GM23338 (cell line): ENCODE results near the gene NCAPD3. TPM values are rescaled to one million over a fixed set of nuclear protein-coding genes. Genes with fewer than 3 reads are reported as not detected.
A peak's percentile ranks its signal among the peaks of the same experiment; 100 is the strongest.

ENCODE experiments used
- ATAC-seq: fragments of 200-7000 bp; cut with Tn5 transposase; 3 replicates; pipeline ENCODE4 v1.9.1; 2020
- DNase-seq: peaks from one replicate; pipeline ENCODE4 v3.0.0-alpha.2; 2015; ENCODE audit warnings: low spot score
- H2AFZ ChIP-seq: fragments of 200-600 bp; sonication (generic); 2 replicates; pipeline ENCODE4 v1.8.0; 2016; ENCODE audit warnings: antibody characterized with exemption, mild to moderate bottlenecking, moderate library complexity
- H3F3A ChIP-seq: fragments of 200-600 bp; sonication (generic); replicated peaks from 2 replicates; pipeline ENCODE4 v1.8.0; 2017; ENCODE audit warnings: antibody characterized with exemption, mixed run types, low read depth
- H3K27ac ChIP-seq: fragments of 200-600 bp; sonication (generic); 2 replicates; pipeline ENCODE4 v1.6.1; 2016; ENCODE audit warnings: low read depth
- H3K27me3 ChIP-seq: fragments of 200-600 bp; sonication (generic); 2 replicates; pipeline ENCODE4 v1.8.0; 2016; ENCODE audit warnings: mild to moderate bottlenecking, mixed run types, moderate library complexity; ENCODE audit not compliant: insufficient read depth
- H3K36me3 ChIP-seq: fragments of 200-600 bp; sonication (generic); 2 replicates; pipeline ENCODE4 v1.8.0; 2016; ENCODE audit warnings: mild to moderate bottlenecking; ENCODE audit not compliant: insufficient read depth
- H3K4me1 ChIP-seq: fragments of 200-600 bp; sonication (generic); 2 replicates; pipeline ENCODE4 v1.8.0; 2016; ENCODE audit warnings: mild to moderate bottlenecking, moderate library complexity; ENCODE audit not compliant: insufficient read depth
- H3K4me2 ChIP-seq: fragments of 200-600 bp; sonication (generic); 2 replicates; pipeline ENCODE4 v1.7.1; 2017; ENCODE audit warnings: mixed run types
- H3K4me3 ChIP-seq: fragments of 200-600 bp; sonication (generic); 2 replicates; pipeline ENCODE4 v1.6.1; 2016; ENCODE audit warnings: mixed run types
- H3K79me2 ChIP-seq: fragments of 200-600 bp; sonication (generic); replicated peaks from 2 replicates; pipeline ENCODE4 v1.8.0; 2017; ENCODE audit warnings: mild to moderate bottlenecking; ENCODE audit not compliant: insufficient read depth
- H3K9me2 ChIP-seq: fragments of 200-600 bp; sonication (generic); 2 replicates; pipeline ENCODE4 v1.8.0; 2017; ENCODE audit not compliant: insufficient read depth
- H4K20me1 ChIP-seq: fragments of 200-600 bp; sonication (generic); replicated peaks from 2 replicates; pipeline ENCODE4 v1.8.0; 2017; ENCODE audit warnings: mild to moderate bottlenecking; ENCODE audit not compliant: insufficient read depth
- H3K27ac Mint-ChIP-seq: 2 replicates; pipeline ENCODE4 v1.8.0; 2020; ENCODE audit warnings: inconsistent platforms, mild to moderate bottlenecking, moderate library complexity, mixed read lengths
- H3K27me3 Mint-ChIP-seq: 3 replicates; pipeline ENCODE4 v1.8.0; 2022; ENCODE audit warnings: low read depth, mild to moderate bottlenecking, moderate library complexity, mixed read lengths, inconsistent platforms; ENCODE audit not compliant: insufficient read depth, poor library complexity
- H3K36me3 Mint-ChIP-seq: 3 replicates; pipeline ENCODE4 v1.8.0; 2021; ENCODE audit warnings: low read depth, mild to moderate bottlenecking, inconsistent platforms, moderate library complexity, mixed read lengths
- H3K4me1 Mint-ChIP-seq: 3 replicates; pipeline ENCODE4 v1.8.0; 2020; ENCODE audit warnings: mild to moderate bottlenecking, inconsistent platforms, mixed read lengths
- H3K4me3 Mint-ChIP-seq: 3 replicates; pipeline ENCODE4 v1.8.0; 2021; ENCODE audit warnings: moderate library complexity, mild to moderate bottlenecking, inconsistent platforms, mixed read lengths
- H3K9me3 Mint-ChIP-seq: 3 replicates; pipeline ENCODE4 v1.8.0; 2020; ENCODE audit warnings: moderate library complexity, mild to moderate bottlenecking, inconsistent platforms, mixed read lengths
- CREB1 ChIP-seq: fragments of 250-450 bp; sonication (Bioruptor Pico); IDR thresholded peaks from 2 replicates; pipeline ENCODE4 v1.5.0; 2020; ENCODE audit warnings: low read depth, mild to moderate bottlenecking, moderate library complexity
- ETS1 ChIP-seq: IDR thresholded peaks from 2 replicates; pipeline ENCODE4 v1.6.1; 2016; ENCODE audit warnings: antibody characterized with exemption
- EZH2 ChIP-seq: fragments of 200-600 bp; sonication (generic); IDR thresholded peaks from one replicate; pipeline ENCODE4 v1.8.0; 2017; ENCODE audit warnings: antibody characterized with exemption, mild to moderate bottlenecking, low read depth; ENCODE audit not compliant: unreplicated experiment
- EZH2phosphoT487 ChIP-seq: fragments of 200-600 bp; sonication (generic); IDR thresholded peaks from one replicate; pipeline ENCODE4 v1.8.1; 2018; ENCODE audit warnings: antibody characterized with exemption; ENCODE audit not compliant: unreplicated experiment
- JUNB ChIP-seq: IDR thresholded peaks from one replicate; pipeline ENCODE4 v1.6.1; 2016; ENCODE audit warnings: antibody characterized with exemption; ENCODE audit not compliant: unreplicated experiment
- NANOG ChIP-seq: IDR thresholded peaks from 2 replicates; pipeline ENCODE4 v1.6.1; 2016; ENCODE audit warnings: antibody characterized with exemption, borderline replicate concordance
- POLR2AphosphoS5 ChIP-seq: IDR thresholded peaks from 2 replicates; pipeline ENCODE4 v1.6.1; 2016; ENCODE audit warnings: antibody characterized with exemption, low read depth
- STAT1 ChIP-seq: IDR thresholded peaks from one replicate; pipeline ENCODE4 v1.6.1; 2016; ENCODE audit warnings: antibody characterized with exemption; ENCODE audit not compliant: unreplicated experiment
- ZNF114 ChIP-seq: fragments of 250-450 bp; sonication (Bioruptor Pico); IDR thresholded peaks from 2 replicates; pipeline ENCODE4 v1.5.0; 2020; ENCODE audit warnings: mild to moderate bottlenecking, moderate library complexity
- ZNF331 ChIP-seq: fragments of 250-450 bp; sonication (Bioruptor Pico); IDR thresholded peaks from 2 replicates; pipeline ENCODE4 v1.5.0; 2020; ENCODE audit warnings: low read depth, mild to moderate bottlenecking, moderate library complexity
- polyA plus RNA-seq: library from polyadenylated mRNA; unstranded; fragments of >200 nt; fragmentation: Nextera tagmentation; extraction: Ambion mirVana; gene quantifications from 2 replicates; pipeline ENCODE4 v1.2.1, GENCODE V29; 2016
- total RNA-seq: library from RNA; depleted of rRNA; stranded (reverse); fragments of >200 nt; shearing (Covaris generic); gene quantifications from 2 replicates; pipeline ENCODE4 v1.2.3, GENCODE V29; 2014
- TF ChIP-seq, protein P1 (sequence below): fragments of 250-450 bp; sonication (Bioruptor Pico); IDR thresholded peaks from 2 replicates; pipeline ENCODE4 v1.5.0; 2020; ENCODE audit warnings: mild to moderate bottlenecking, moderate library complexity
- TF ChIP-seq, protein P2 (sequence below): IDR thresholded peaks from one replicate; pipeline ENCODE4 v1.6.1; 2018; ENCODE audit warnings: antibody characterized with exemption; ENCODE audit not compliant: unreplicated experiment
- TF ChIP-seq, protein P3 (sequence below), 2 experiments: fragments of 200-600 bp in 1 of 2; sonication (generic) in 1 of 2; conservative IDR thresholded peaks; 2 replicates each; pipeline versions ENCODE4 v1.5.1 to v1.6.1; 2016 to 2017; ENCODE audit warnings: antibody characterized with exemption in 2 of 2, low read depth in 2 of 2, mild to moderate bottlenecking in 2 of 2, moderate library complexity in 1 of 2

Gene NCAPD3
- total and polyA plus RNA-seq, 2 experiments from 2014 or later, result 37.1 to 49.8 TPM

GRCh38 chr11:134125507-134125906 lies 98.3 kb downstream of the NCAPD3 start:
- DNase-seq (no peak), ATAC-seq (no peak)
- Histone ChIP-seq H2AFZ (no peak overlapping the region), H3F3A (peaks cover 7% of the 10 kb centered on the region; the same call in 1 of the 2 replicates), H3K79me2 (0 out of 2 replicates have a peak, but pooled peaks cover 6% of the 10 kb centered on the region), H3K27ac (no peak overlapping the region), H3K4me2 (peak overlapping the region; percentile 82), H3K4me1 (peaks cover 29% of the 10 kb centered on the region), H3K9me2 (no peaks in the 10 kb centered on the region), H3K36me3 (no peaks in the 10 kb centered on the region), H4K20me1 (peaks cover 8% of the 10 kb centered on the region), H3K27me3 (peaks cover 15% of the 10 kb centered on the region; the same call in 1 of the 2 replicates), H3K4me3 (peak overlapping the region; percentile 53)
- TF ChIP-seq EZH2, result no peak
- no peak for TF ChIP-seq CREB1
- TF ChIP-seq, protein P1, sequence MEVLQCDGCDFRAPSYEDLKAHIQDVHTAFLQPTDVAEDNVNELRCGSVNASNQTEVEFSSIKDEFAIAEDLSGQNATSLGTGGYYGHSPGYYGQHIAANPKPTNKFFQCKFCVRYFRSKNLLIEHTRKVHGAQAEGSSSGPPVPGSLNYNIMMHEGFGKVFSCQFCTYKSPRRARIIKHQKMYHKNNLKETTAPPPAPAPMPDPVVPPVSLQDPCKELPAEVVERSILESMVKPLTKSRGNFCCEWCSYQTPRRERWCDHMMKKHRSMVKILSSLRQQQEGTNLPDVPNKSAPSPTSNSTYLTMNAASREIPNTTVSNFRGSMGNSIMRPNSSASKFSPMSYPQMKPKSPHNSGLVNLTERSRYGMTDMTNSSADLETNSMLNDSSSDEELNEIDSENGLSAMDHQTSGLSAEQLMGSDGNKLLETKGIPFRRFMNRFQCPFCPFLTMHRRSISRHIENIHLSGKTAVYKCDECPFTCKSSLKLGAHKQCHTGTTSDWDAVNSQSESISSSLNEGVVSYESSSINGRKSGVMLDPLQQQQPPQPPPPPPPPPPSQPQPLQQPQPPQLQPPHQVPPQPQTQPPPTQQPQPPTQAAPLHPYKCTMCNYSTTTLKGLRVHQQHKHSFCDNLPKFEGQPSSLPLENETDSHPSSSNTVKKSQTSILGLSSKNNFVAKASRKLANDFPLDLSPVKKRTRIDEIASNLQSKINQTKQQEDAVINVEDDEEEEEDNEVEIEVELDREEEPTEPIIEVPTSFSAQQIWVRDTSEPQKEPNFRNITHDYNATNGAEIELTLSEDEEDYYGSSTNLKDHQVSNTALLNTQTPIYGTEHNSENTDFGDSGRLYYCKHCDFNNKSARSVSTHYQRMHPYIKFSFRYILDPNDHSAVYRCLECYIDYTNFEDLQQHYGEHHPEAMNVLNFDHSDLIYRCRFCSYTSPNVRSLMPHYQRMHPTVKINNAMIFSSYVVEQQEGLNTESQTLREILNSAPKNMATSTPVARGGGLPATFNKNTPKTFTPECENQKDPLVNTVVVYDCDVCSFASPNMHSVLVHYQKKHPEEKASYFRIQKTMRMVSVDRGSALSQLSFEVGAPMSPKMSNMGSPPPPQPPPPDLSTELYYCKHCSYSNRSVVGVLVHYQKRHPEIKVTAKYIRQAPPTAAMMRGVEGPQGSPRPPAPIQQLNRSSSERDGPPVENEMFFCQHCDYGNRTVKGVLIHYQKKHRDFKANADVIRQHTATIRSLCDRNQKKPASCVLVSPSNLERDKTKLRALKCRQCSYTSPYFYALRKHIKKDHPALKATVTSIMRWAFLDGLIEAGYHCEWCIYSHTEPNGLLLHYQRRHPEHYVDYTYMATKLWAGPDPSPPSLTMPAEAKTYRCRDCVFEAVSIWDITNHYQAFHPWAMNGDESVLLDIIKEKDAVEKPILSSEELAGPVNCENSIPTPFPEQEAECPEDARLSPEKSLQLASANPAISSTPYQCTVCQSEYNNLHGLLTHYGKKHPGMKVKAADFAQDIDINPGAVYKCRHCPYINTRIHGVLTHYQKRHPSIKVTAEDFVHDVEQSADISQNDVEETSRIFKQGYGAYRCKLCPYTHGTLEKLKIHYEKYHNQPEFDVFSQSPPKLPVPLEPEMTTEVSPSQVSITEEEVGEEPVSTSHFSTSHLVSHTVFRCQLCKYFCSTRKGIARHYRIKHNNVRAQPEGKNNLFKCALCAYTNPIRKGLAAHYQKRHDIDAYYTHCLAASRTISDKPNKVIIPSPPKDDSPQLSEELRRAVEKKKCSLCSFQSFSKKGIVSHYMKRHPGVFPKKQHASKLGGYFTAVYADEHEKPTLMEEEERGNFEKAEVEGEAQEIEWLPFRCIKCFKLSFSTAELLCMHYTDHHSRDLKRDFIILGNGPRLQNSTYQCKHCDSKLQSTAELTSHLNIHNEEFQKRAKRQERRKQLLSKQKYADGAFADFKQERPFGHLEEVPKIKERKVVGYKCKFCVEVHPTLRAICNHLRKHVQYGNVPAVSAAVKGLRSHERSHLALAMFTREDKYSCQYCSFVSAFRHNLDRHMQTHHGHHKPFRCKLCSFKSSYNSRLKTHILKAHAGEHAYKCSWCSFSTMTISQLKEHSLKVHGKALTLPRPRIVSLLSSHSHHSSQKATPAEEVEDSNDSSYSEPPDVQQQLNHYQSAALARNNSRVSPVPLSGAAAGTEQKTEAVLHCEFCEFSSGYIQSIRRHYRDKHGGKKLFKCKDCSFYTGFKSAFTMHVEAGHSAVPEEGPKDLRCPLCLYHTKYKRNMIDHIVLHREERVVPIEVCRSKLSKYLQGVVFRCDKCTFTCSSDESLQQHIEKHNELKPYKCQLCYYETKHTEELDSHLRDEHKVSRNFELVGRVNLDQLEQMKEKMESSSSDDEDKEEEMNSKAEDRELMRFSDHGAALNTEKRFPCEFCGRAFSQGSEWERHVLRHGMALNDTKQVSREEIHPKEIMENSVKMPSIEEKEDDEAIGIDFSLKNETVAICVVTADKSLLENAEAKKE (CRISPR knock-in tag), result no peak
- TF ChIP-seq, protein P2, sequence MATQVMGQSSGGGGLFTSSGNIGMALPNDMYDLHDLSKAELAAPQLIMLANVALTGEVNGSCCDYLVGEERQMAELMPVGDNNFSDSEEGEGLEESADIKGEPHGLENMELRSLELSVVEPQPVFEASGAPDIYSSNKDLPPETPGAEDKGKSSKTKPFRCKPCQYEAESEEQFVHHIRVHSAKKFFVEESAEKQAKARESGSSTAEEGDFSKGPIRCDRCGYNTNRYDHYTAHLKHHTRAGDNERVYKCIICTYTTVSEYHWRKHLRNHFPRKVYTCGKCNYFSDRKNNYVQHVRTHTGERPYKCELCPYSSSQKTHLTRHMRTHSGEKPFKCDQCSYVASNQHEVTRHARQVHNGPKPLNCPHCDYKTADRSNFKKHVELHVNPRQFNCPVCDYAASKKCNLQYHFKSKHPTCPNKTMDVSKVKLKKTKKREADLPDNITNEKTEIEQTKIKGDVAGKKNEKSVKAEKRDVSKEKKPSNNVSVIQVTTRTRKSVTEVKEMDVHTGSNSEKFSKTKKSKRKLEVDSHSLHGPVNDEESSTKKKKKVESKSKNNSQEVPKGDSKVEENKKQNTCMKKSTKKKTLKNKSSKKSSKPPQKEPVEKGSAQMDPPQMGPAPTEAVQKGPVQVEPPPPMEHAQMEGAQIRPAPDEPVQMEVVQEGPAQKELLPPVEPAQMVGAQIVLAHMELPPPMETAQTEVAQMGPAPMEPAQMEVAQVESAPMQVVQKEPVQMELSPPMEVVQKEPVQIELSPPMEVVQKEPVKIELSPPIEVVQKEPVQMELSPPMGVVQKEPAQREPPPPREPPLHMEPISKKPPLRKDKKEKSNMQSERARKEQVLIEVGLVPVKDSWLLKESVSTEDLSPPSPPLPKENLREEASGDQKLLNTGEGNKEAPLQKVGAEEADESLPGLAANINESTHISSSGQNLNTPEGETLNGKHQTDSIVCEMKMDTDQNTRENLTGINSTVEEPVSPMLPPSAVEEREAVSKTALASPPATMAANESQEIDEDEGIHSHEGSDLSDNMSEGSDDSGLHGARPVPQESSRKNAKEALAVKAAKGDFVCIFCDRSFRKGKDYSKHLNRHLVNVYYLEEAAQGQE, result no peak
- no peak for TF ChIP-seq JUNB
- no peak for TF ChIP-seq NANOG
- no peak for TF ChIP-seq ETS1
- no peak for TF ChIP-seq EZH2phosphoT487
- TF ChIP-seq STAT1, result no peak
- TF ChIP-seq ZNF114 (CRISPR knock-in tag), result no peak
- TF ChIP-seq ZNF331 (CRISPR knock-in tag), result no peak
- TF ChIP-seq POLR2AphosphoS5, result no peak
- TF ChIP-seq, protein P3, sequence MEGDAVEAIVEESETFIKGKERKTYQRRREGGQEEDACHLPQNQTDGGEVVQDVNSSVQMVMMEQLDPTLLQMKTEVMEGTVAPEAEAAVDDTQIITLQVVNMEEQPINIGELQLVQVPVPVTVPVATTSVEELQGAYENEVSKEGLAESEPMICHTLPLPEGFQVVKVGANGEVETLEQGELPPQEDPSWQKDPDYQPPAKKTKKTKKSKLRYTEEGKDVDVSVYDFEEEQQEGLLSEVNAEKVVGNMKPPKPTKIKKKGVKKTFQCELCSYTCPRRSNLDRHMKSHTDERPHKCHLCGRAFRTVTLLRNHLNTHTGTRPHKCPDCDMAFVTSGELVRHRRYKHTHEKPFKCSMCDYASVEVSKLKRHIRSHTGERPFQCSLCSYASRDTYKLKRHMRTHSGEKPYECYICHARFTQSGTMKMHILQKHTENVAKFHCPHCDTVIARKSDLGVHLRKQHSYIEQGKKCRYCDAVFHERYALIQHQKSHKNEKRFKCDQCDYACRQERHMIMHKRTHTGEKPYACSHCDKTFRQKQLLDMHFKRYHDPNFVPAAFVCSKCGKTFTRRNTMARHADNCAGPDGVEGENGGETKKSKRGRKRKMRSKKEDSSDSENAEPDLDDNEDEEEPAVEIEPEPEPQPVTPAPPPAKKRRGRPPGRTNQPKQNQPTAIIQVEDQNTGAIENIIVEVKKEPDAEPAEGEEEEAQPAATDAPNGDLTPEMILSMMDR (conservative IDR thresholded peaks at IDR 0.05; ENCODE audit: low read depth in 2 of 2), result no peak
- Mint-ChIP-seq H3K27ac (no peak overlapping the region), H3K9me3 (no peaks in the 10 kb centered on the region), H3K4me1 (peaks cover 36% of the 10 kb centered on the region), H3K4me3 (peak overlapping the region; percentile 73), H3K27me3 (peaks cover 9% of the 10 kb centered on the region), H3K36me3 (no peaks in the 10 kb centered on the region)
